Measurements from ENCODE around the gene CCDC85B.

The CCDC85B gene

DNA sequence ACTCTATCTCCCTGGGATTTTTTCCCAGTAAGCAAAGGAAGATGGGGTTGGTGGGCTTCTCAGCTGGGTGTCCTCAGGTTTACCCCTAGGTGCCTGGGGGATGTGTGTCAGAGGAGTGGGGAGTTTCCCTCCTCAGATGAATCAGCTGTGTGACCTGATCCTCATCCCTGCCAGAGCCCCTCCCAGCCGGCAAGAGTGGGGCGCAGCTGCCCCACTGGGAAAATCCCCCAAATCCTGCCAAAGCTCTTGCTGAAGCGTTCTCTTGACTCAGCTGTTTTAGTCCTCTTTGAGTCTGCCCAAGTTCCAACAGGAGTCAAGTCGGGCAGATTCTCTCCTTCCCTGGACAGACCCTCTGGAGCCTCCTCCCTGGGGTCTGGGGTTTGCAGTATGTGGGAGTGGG lies 22.4 kb downstream of the CCDC85B start:
- no peak for FAIRE-seq

DNA sequence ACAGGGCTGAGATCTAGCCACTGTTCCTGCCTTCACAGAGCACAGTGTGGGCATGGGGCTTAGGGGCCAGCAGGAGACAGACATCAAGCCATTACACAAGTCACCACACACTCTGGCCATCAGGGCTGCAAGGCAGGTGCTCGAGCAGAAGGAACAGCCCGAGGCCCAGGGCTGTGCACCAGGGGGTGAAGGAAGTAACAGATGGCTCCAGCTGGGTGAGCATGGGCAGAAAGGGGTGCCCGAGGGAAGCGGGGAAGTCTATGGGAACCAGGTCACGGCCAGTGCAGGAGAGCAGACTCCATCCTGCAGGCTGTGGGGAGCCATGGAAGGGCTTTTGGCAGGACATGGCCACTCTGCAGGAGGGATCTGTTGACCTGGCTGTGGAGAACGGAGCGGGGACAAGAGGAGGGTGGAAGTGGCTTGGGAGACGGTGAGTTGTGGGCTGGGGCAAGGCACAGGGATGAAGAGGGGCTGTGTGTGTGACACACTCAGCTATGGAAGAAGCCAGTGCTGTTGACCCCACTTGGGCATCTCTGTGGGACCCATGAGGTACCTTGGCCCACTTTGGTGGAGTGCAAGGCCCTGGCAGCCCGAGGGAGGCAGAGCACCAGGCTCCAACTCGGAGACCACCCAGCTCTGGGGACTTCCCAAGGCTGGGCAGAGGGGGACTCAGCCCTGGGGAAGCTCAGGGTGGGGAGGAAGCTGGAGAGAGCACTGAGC lies 24.8 kb downstream of the CCDC85B start:
- no peak for FAIRE-seq

DNA sequence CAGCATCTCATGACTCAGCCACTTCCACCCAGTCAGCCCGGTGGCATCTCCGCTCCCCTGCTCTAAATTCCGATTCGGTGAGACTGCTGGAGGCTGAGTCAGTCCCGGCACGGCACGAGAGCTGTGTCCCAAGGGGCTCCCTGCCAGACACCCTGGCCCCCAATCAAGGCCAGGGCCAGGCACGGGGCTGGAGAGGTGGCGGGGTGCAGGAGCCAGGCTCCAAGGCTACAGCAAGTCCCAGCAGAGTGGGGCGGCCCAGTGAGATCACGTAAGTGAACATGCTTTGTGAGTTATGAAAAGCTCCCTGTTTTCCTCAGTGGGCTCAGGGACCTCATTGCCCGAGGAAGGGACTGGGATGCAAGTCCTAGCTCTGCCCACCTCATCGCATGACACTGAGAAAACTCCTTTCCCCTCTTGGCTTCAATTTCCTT lies 25.4 kb downstream of the CCDC85B start:
- no peak for FAIRE-seq

DNA sequence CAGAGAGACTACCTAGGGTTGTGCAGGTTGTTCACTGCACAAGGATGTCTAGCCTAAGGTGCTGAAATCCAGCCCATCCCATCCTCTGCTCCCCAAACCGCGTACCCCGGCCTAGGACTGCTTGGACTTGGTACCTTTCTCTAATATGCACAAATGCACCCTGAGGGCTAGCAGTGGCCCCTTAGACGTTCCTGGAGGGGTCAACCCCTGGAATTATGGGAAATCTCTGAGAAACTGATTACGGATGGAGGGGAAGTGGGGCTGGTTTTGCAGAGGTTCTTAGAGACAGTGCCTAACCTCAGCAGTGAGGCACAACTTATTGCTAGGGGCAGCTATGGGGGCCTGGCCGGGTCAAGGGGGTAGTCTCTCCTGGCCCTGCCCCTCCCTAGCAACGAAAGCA lies 25.9 kb downstream of the CCDC85B start:
- no peak for FAIRE-seq

DNA sequence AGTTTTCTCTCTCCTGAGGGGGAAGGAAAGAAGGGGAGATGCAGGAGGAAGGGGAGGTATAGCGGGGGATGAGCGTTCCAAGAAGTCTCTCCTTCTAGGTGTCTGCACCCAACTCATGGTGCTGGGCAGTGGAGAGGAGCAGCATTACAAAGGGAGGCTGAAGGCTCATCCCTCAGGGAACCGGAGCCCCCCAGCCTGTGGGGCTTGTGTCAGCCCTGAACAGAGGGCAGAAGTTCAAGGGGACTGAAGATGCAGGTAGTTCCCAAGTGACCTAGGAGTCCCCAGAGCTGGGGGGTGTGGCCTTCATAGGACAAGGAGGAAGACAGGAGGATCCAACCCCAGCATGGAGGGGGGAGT lies 26.6 kb downstream of the CCDC85B start:
- FAIRE-seq, result no peak

DNA sequence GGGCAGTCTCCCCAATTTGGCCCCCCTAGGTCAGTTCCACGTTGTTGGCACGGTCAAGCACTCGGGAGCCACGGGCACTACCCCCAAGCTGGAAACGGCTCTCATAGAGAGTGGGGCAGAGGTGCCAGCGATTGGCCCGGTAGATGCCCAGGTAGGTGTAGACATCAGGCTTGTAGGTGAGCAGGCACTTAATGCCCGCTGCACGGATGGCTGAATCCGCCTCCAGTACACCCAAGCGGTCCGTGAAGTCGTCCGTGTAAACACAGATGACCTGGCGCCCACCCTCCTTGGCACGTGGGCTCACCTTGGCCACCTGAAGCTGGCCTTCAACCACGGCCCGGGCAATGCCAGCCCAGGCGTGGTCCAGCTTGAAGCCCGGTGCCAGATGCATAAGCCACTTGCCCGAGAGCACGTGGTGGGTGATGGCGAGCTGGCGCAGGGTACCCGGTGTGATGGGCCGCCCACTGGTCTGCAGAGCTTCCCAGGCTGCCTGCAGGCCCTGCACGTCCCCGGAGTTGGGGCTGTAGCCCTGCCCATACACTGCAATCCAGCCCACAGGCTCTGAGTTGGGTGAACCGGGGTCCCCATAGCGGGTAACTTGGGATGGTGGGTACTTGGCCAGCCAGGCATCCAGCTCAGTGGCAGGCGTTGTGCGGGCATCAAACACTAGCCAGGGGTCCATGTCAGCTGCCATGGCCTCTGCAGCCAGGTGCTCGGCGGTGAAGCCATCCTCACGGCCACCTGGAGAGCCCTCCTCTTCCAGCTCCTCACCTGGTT lies 27.1 kb downstream of the CCDC85B start:
- FAIRE-seq, result no peak

DNA sequence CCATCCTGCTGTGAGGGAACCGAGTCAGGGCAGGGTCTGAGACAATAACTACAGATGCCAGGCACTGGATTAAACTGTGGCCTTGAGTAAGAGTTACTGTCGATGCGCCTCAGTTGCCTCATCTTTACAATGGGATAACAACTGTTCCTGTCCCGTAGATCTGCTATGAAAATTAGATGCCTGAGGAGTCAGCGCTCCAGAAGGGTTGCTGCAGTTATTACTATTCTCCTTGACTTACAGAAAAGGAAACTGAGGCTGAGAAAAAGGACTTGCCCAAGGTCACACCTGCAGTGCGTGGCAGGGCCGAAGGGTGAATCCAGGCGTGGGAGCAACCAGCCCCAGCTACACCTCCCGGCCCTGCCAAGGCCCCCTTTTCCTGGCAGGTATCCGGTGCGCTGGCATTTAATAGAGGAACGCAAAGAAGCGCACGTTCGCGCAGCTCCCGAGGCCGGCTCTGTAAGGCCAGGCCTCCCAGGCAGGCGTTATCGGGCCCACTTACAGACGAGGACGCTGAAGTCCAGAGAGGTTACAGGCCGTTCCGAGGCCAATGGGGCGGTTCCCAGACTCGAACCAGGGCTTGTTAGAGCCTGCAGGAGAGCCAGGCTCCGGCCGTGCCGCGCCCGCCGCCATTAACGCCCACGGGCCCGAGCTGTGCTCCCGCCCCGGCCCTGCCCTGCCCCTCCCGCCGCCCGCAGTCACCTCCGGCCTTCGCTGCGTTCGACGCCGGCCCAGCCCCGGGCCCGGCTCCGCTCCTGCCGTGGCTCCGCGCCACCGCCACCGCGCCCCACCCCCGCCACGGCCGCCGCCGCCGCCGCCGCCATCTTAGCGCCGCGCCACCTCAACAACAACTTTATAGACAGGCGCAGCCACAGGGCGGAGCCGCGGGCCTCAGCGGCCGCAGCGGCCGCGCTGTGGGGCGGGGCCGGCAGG lies 28.0 kb downstream of the CCDC85B start, which contains the start of gene C11orf68:
C11orf68 (minus strand) TSS at position 852 of the 930 bp plus-strand sequence; CDS start at position 821, 31 bp downstream.
- no peak for FAIRE-seq

DNA sequence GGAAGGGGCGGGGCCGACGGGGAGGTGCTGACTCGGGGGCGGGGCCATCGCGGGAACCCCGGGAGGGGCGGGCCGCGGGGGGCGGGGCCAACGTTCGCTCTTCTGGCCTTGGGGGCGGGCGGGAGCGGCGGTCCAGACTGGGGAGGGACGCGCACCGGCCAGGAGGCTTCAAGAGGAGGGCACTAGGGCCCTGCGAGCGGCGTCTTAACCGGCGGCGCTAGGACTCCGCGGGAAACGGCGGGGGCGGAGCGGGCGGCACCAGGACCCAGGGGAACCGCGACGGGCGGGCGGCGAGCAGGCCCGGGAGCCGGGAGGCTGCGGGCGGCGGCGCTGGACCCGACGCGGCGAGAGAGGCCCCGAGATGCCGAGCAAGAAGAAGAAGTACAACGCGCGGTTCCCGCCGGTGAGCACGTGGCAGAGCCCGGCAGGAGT lies 28.7 kb downstream of the CCDC85B start, which contains the start of gene DRAP1:
DRAP1 (plus strand) TSS at position 286 of the 432 bp plus-strand sequence; CDS start at position 362, 76 bp downstream.
- no peak for FAIRE-seq

DNA sequence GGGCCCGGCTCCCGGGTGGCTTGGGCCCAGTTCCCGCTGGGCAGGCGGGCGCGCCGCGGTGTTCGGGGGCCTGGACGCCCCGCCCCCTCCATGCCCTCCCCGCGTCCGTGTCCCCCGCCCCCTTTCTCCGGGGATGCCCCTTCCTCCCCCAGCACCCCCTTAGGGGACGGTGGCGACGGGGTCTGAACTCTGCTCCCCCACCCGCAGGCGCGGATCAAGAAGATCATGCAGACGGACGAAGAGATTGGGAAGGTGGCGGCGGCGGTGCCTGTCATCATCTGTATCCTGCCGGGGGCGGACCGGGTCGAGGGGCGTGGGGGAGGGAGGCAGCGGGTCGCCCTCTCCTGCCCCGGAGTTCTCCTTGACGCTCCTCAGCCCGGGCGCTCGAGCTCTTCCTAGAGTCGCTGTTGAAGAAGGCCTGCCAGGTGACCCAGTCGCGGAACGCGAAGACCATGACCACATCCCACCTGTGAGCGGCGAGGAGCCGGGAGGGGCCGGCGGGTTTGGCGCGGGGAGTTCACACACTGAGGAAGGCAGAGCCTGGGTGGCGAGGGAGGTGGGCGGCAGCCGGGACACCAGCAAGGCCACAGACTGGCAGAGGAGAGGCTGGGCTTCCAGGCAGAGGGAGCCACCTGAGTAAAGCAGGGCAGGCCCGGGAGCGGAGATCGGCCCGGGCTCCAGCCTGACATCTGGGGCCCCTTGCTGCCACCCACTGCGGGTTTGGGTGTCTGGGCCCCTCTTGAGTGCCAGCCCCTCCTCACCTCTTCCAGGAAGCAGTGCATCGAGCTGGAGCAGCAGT lies 29.3 kb downstream of the CCDC85B start:
- FAIRE-seq, result no peak

DNA sequence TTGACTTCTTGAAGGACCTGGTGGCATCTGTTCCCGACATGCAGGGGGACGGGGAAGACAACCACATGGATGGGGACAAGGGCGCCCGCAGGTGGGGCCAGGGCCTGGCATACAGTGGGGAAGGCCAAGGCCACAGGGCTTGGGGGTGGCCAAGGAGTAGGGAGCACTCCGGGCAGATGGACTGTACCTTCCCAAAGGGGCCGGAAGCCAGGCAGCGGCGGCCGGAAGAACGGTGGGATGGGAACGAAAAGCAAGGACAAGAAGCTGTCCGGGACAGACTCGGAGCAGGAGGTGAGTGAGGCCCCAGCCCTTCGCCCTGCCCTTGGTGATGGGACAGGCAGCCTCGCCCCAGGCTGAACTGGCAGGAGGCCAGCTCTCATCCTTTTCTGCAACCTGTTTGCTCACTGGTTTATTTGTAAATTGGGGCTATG lies 29.9 kb downstream of the CCDC85B start:
- FAIRE-seq, result no peak

DNA sequence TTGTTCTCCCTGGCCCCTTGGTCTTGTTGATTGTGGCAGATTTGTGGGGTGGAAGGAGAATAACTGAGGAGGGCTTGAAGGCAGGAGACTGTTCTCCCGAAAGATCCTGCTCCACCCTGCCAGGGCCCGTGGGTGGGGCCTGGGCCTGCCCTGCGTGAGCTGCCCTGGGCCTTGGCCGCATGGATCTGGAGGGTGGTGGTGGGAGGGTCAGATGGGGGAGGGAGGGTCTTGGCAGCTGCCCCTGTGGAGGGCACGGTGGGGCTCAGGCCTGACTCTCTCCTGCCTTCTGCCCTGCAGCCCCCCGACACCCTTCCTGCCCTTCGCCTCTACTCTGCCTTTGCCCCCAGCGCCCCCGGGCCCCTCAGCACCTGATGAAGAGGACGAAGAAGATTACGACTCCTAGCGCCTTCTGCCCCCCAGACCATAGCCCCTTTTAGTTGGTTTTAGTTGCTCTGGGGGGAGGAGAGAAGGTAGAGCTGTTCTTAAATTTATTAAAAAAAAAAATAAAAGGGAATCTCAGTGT lies 30.6 kb downstream of the CCDC85B start:
- FAIRE-seq, result no peak

DNA sequence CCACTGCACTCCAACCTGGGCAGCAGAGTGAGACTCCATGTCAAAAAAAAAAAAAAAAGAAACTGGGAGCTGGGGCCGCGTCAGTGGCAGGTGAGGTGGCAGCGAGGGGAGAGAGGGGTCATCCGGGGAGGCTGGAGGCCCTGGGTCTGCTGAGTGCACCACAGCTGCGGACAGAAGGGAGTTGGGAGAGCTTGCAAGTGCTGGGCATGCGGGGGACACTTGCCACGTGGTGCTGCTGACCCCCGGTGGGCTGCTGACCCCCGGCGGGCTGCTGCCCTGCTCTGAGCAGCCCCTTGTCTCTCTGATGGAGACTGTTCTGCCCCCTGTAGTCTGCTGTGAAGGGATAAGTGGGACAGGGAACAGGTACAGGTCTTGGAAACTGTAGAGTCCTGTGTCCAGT lies 31.4 kb downstream of the CCDC85B start:
- FAIRE-seq, result no peak

DNA sequence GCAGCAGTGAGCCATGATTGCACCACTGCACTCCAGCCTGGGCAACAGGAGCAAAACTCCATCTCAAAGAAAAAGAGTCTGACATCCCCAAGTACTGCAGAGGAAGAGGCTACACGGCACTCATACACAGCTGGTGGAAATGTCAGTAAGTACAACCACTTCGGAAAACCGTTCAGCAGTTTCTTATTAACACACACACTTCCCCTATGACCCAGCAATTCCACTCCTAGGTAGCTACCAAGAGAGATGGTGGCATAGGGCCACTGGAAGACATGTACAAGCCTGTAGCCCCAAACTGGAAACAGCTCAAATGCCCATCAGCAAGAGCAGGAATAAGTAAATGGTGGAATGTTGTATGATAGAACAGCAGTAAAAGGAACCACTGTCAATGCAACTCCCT lies 32.1 kb downstream of the CCDC85B start:
- FAIRE-seq, result no peak

DNA sequence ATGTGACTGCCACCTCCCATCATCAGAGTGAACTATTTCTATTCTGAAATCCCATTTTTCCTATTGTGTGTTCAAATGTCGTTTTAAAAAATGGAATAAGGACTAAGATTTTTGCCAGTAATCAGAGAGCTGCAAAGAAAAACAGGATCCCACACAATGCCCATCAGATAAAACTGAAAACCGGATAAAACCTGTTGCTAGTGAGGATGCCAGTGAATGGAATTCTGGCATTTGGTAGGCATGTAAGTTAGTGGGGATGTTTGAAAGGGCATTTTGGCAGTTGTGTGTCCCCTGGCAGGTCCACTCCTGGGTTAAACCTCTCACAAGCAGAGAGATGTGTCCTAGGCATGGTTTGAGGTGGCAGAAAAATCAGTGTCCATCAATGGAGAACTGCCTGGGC lies 34.9 kb downstream of the CCDC85B start:
- no peak for FAIRE-seq

DNA sequence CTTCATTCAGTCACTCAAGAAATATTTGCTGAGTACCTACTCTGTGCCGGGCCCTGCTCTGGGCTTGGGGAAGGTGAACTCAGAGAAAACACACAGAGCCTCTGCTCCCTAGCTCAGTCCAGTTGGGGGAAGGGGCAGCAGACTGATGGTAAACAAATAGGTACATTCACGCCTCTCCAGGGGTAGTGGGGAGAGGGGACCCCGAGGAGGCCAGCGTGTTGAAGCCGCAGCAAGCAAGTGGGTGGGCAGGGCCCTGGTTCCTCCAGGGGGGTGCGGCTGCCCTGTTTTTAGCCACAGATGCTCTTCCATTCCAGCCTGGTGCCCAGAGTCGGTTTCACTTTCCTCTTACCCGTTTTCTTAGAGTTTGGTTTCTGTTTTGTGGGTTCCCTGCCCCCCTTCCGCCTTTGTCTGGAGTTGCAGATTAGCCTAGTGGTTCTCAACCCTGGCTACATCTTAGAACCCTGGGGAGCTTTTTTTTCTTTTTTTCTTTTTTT lies 37.5 kb downstream of the CCDC85B start:
- FAIRE-seq, result no peak

DNA sequence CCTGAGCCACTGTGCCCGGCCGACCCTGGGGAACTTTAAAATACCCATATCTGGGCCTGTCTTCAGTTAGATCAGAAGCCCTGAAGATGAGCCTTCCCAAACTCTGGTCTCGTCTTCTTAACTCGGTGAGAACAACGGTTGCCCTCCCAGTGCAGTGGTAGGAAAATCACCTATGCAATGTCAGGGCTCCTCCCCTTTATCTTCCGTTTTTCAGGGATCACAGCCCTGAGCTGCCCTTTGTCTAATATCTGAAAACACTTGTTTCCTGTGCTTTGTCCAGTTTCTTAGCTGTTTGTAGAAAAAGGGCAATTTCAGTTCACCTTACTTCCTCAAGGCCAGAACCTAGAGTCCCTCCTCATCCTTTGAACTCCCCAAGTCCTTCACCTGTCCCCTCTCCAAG lies 38.2 kb downstream of the CCDC85B start:
- FAIRE-seq, result no peak

DNA sequence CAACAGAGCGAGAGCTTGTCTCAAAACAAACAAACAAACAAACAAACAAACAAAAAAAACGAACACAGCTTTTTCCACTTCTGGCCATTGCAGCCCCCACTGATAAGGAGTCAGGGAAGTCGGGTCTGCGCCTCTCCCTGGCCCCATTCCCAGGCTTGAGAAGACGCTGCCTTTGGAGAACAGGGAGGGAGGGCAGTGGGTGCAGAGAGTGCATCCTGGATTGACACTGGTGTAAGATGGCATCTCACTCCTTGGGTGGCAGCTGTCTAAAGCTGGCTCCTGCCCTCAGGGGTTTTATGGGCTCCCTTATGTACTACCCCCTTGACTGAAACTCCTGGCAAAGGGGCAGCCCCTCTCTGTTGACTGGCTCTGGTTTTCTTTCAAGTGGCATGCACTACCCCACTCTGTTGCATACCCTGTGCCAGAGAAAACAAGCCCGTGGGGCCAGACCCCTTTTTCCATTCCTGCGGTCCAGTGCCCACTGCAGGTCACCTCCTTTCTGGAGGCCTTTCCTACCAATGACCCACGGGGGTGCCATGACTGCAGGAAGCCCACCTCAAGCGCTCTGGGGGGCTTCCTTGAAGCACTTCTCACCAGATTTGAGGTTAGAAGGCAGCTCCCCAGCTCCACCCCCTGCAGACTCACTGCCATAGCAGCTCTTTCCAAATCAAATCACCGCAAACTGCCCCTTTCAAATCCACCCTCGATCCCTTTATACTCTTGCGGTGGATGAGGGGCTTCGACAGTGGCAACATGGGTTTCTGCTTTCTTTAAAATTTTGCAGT lies 41.5 kb downstream of the CCDC85B start:
- FAIRE-seq, result no peak

DNA sequence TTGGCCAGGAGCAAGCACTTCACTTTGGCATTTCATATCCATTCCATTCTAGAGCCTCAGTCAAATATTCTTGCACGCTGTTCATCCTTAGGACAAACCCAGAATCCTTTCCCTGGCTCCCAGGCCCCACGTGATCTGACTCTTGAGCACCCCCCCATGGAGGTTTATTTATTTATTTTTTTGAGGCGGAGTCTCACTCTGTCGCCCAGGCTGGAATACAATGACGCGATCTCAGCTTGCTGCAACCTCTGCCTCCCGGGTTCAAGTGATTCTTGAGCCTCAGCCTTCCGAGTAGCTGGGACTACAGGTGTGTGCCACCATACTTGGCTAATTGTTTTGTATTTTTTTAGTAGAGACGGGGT lies 42.1 kb downstream of the CCDC85B start:
- FAIRE-seq, result no peak

DNA sequence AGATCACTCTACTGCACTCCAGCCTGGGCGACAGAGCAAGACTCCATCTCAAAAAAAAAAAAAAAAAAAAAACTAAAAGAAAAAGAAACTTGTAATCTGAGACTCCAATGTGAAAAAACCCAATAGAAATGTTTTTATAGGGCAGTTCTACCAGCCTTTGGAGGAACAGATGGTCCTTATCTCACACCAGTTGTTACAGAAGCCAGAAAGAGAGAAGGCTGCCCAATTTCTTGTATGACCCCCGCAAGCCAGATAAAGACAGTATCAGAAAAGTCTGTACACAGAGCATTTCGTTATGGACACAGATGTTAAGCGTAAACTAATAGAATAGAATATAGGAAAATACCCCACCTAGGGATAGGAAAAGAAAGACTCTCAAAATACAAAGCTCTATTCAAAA lies 43.5 kb downstream of the CCDC85B start:
- FAIRE-seq, result no peak

DNA sequence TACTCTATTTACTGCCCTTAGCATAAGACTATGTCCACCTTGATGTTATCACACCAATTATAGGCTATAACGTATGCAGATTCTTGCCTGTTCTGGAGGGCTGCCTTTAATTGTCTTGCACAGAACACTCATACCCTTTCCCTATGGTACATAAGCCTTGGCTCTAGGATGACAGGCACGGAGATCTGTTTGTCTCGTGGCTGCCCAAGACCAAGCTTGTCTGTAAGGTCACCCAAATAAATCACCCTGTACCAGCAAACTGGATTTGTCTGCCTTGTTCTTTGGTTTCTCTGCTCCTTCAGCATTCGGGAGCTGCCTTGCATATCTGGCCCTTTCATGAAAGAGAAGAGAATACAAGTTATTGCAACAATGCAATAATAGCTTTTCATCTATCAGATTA lies 47.3 kb downstream of the CCDC85B start:
- FAIRE-seq, result no peak

Data from A204.1 (cell line).